K562 (cell line): Measurements from ENCODE around the gene KLHL6. TPM values are rescaled to one million over a fixed set of nuclear protein-coding genes. Genes with fewer than 3 reads are reported as not detected.

ENCODE experiments used
- EGR1 ChIP-seq: fragments of 450-650 bp; conservative IDR thresholded peaks from 2 replicates; pipeline ENCODE4 v1.6.1; 2017; ENCODE audit warnings: mild to moderate bottlenecking
- HEY1 ChIP-seq: fragments of 250-450 bp; sonication (Bioruptor Pico); IDR thresholded peaks from 2 replicates; pipeline ENCODE4 v1.5.0; 2020; ENCODE audit warnings: mild to moderate bottlenecking, moderate library complexity, borderline replicate concordance
- NCOA1 ChIP-seq: fragments of 450-650 bp; IDR thresholded peaks from 2 replicates; pipeline ENCODE4 v1.6.1; 2016; ENCODE audit warnings: low read depth
- NR2C2 ChIP-seq, 2 experiments: fragments of 200-800 bp in 1 of 2; sonication (Bioruptor generic) in 1 of 2; sonication (generic) in 1 of 2; formaldehyde crosslinking in 1 of 2; IDR thresholded peaks; 2 replicates each; pipeline versions ENCODE4 v1.6.1 to v1.8.0; 2016 to 2022; ENCODE audit warnings: mild to moderate bottlenecking in 1 of 2, missing compliant biosample characterization in 1 of 2, missing genetic modification characterization in 1 of 2, missing genetic modification reagents in 1 of 2
- SPI1 ChIP-seq: IDR thresholded peaks from 2 replicates; pipeline ENCODE4 v1.6.1; 2011; ENCODE audit warnings: low read depth, low read length, control low read depth, borderline replicate concordance
- SRSF7 ChIP-seq: fragments of 200-400 bp; formaldehyde crosslinking; optimal IDR thresholded peaks from 2 replicates; pipeline ENCODE3; 2017; ENCODE audit warnings: mild to moderate bottlenecking, low read depth, low read length
- TCF3 ChIP-seq: sonication (generic); formaldehyde crosslinking; IDR thresholded peaks from 2 replicates; pipeline ENCODE4 v1.4.0; 2020; ENCODE audit warnings: mild to moderate bottlenecking, missing genetic modification reagents
- ZNF143 ChIP-seq: sonication (generic); formaldehyde crosslinking; IDR thresholded peaks from 2 replicates; pipeline ENCODE4 v1.9.0; 2022; ENCODE audit warnings: mild to moderate bottlenecking, missing genetic modification reagents
- ZNF551 ChIP-seq: fragments of 250-450 bp; sonication (Bioruptor Pico); IDR thresholded peaks from 2 replicates; pipeline ENCODE4 v1.5.0; 2021; ENCODE audit warnings: mild to moderate bottlenecking, moderate library complexity
- ZNF766 ChIP-seq: fragments of 200-800 bp; sonication (Bioruptor generic); conservative IDR thresholded peaks from 2 replicates; pipeline ENCODE4 v1.6.1; 2016; ENCODE audit warnings: missing genetic modification characterization, missing compliant biosample characterization
- polyA plus RNA-seq, 8 experiments: library from polyadenylated mRNA; depleted of rRNA in 4 of 8; stranded (reverse) in 5 of 8; unstranded in 3 of 8; fragments of >200 nt; fragmentation: Nextera tagmentation in 2 of 8; fragmentation: Illumina TruSeq in 1 of 8; extraction: Ambion mirVana in 2 of 8; extraction: Trizol in 1 of 8; gene quantifications; 2 replicates each; pipeline versions ENCODE4 v1.2.1 to v1.2.3, GENCODE V29; 2011 to 2014; ENCODE audit warnings: inconsistent platforms in 1 of 8, missing spikeins in 1 of 8
- total RNA-seq, 7 experiments: library from RNA; depleted of rRNA in 6 of 7; stranded (reverse); fragments of >200 nt in 6 of 7; fragmentation: Illumina TruSeq in 2 of 7; extraction: Trizol in 2 of 7; gene quantifications; 2 replicates each; pipeline versions ENCODE4 v1.2.1 to v1.2.3, GENCODE V29; 2011 to 2021; ENCODE audit warnings: low replicate concordance in 1 of 7
- TF ChIP-seq, protein P1 (sequence below), 2 experiments: fragments of 450-650 bp; IDR thresholded peaks; 2 replicates each; pipeline ENCODE4 v1.6.1; 2018; ENCODE audit warnings: mild to moderate bottlenecking in 2 of 2, low read depth in 1 of 2; ENCODE audit not compliant: partially characterized antibody in 2 of 2
- TF ChIP-seq, protein P2 (sequence below): fragments of 450-650 bp; IDR thresholded peaks from 2 replicates; pipeline ENCODE4 v1.6.1; 2016
- TF ChIP-seq, protein P3 (sequence below): fragments of 250-450 bp; sonication (Bioruptor Pico); IDR thresholded peaks from 2 replicates; pipeline ENCODE4 v1.8.0; 2021; ENCODE audit warnings: moderate library complexity, mild to moderate bottlenecking, inconsistent platforms
- TF ChIP-seq, protein P4 (sequence below): sonication (generic); formaldehyde crosslinking; IDR thresholded peaks from 2 replicates; pipeline ENCODE4 v1.8.0; 2022; ENCODE audit warnings: missing genetic modification reagents, mild to moderate bottlenecking, borderline replicate concordance
- TF ChIP-seq, protein P5 (sequence below): sonication (generic); formaldehyde crosslinking; IDR thresholded peaks from 2 replicates; pipeline ENCODE4 v1.9.0; 2022; ENCODE audit warnings: mild to moderate bottlenecking, missing genetic modification reagents
- TF ChIP-seq, protein P6 (sequence below): fragments of 200-800 bp; sonication (Bioruptor generic); IDR thresholded peaks from 2 replicates; pipeline ENCODE4 v1.6.1; 2017; ENCODE audit warnings: missing genetic modification characterization, missing compliant biosample characterization

Gene KLHL6
- total and polyA plus RNA-seq, 9 of the 15 experiments (the other 6 are each of a cell fraction or from before 2014, with no cell fraction given) = 0.18 to 2.1 (median 1.4) TPM

DNA sequence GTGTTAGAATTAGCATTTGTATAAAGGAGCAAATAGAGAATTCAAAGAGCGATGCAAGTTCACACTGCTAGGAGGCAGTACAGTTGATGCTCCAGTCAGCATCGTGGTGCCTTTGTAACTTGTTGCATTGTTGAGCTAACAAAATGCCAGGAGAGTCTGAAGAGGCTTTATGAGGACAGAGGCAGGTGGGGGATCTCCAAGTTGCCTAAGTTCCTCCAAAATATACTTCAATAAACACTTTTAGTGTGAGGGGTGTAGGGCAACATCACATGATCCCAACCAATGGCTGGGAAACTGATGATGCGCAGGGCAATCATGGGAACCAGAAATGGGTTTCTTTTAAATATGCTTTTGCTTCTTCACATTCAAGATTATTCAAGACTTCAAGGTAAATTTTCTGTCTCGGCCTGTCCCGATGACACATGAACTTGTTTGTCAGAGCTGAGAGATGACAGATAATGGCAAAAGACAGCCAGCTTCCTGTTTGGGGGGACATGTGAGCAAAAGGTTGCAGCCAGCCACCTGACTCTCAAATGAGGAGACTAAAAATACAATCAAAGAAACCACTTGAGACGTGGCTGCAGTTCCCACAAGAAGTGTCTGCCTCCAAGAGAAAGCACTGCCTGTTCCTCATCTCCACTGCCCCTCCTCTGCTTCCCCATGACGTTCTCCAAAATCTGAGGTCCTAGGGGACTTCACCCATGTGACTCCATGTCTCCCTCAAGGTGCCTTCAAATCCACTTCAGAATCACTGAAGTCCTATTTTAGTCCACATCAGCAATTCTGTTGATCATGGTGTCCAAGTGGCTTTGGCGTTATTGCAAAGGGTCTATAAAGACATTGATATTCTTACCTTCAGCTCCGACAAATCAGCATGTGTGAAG, 39.3 kb downstream of the KLHL6 start (continued):
- TF ChIP-seq, protein P1, sequence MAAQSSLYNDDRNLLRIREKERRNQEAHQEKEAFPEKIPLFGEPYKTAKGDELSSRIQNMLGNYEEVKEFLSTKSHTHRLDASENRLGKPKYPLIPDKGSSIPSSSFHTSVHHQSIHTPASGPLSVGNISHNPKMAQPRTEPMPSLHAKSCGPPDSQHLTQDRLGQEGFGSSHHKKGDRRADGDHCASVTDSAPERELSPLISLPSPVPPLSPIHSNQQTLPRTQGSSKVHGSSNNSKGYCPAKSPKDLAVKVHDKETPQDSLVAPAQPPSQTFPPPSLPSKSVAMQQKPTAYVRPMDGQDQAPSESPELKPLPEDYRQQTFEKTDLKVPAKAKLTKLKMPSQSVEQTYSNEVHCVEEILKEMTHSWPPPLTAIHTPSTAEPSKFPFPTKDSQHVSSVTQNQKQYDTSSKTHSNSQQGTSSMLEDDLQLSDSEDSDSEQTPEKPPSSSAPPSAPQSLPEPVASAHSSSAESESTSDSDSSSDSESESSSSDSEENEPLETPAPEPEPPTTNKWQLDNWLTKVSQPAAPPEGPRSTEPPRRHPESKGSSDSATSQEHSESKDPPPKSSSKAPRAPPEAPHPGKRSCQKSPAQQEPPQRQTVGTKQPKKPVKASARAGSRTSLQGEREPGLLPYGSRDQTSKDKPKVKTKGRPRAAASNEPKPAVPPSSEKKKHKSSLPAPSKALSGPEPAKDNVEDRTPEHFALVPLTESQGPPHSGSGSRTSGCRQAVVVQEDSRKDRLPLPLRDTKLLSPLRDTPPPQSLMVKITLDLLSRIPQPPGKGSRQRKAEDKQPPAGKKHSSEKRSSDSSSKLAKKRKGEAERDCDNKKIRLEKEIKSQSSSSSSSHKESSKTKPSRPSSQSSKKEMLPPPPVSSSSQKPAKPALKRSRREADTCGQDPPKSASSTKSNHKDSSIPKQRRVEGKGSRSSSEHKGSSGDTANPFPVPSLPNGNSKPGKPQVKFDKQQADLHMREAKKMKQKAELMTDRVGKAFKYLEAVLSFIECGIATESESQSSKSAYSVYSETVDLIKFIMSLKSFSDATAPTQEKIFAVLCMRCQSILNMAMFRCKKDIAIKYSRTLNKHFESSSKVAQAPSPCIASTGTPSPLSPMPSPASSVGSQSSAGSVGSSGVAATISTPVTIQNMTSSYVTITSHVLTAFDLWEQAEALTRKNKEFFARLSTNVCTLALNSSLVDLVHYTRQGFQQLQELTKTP (IDR thresholded peaks at IDR 0.05; ENCODE audit: low read depth in 1 of 2, partially characterized antibody in 2 of 2) = no peak
- TF ChIP-seq TCF3 (CRISPR knock-in tag) = no peak
- TF ChIP-seq ZNF551 (CRISPR knock-in tag) = no peak
- TF ChIP-seq NR2C2 (CRISPR knock-in tag; IDR thresholded peaks at IDR 0.05) = no peak
- TF ChIP-seq NR2C2 (tag; IDR thresholded peaks at IDR 0.05) = peak; percentile 56; the same call in 1 of the 2 replicates
- TF ChIP-seq, protein P2, sequence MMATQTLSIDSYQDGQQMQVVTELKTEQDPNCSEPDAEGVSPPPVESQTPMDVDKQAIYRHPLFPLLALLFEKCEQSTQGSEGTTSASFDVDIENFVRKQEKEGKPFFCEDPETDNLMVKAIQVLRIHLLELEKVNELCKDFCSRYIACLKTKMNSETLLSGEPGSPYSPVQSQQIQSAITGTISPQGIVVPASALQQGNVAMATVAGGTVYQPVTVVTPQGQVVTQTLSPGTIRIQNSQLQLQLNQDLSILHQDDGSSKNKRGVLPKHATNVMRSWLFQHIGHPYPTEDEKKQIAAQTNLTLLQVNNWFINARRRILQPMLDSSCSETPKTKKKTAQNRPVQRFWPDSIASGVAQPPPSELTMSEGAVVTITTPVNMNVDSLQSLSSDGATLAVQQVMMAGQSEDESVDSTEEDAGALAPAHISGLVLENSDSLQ = peak; percentile 60
- TF ChIP-seq, protein P3, sequence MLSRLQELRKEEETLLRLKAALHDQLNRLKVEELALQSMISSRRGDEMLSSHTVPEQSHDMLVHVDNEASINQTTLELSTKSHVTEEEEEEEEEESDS (CRISPR knock-in tag) = no peak
- TF ChIP-seq SPI1 = no peak
- TF ChIP-seq, protein P4, sequence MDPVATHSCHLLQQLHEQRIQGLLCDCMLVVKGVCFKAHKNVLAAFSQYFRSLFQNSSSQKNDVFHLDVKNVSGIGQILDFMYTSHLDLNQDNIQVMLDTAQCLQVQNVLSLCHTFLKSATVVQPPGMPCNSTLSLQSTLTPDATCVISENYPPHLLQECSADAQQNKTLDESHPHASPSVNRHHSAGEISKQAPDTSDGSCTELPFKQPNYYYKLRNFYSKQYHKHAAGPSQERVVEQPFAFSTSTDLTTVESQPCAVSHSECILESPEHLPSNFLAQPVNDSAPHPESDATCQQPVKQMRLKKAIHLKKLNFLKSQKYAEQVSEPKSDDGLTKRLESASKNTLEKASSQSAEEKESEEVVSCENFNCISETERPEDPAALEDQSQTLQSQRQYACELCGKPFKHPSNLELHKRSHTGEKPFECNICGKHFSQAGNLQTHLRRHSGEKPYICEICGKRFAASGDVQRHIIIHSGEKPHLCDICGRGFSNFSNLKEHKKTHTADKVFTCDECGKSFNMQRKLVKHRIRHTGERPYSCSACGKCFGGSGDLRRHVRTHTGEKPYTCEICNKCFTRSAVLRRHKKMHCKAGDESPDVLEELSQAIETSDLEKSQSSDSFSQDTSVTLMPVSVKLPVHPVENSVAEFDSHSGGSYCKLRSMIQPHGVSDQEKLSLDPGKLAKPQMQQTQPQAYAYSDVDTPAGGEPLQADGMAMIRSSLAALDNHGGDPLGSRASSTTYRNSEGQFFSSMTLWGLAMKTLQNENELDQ (CRISPR knock-in tag) = no peak
- TF ChIP-seq HEY1 (CRISPR knock-in tag) = no peak
- 0 out of 2 replicates have a peak, but pooled peaks have one; percentile 62 for TF ChIP-seq ZNF766
- TF ChIP-seq, protein P5, sequence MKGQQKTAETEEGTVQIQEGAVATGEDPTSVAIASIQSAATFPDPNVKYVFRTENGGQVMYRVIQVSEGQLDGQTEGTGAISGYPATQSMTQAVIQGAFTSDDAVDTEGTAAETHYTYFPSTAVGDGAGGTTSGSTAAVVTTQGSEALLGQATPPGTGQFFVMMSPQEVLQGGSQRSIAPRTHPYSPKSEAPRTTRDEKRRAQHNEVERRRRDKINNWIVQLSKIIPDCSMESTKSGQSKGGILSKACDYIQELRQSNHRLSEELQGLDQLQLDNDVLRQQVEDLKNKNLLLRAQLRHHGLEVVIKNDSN (CRISPR knock-in tag) = no peak
- TF ChIP-seq, protein P6, sequence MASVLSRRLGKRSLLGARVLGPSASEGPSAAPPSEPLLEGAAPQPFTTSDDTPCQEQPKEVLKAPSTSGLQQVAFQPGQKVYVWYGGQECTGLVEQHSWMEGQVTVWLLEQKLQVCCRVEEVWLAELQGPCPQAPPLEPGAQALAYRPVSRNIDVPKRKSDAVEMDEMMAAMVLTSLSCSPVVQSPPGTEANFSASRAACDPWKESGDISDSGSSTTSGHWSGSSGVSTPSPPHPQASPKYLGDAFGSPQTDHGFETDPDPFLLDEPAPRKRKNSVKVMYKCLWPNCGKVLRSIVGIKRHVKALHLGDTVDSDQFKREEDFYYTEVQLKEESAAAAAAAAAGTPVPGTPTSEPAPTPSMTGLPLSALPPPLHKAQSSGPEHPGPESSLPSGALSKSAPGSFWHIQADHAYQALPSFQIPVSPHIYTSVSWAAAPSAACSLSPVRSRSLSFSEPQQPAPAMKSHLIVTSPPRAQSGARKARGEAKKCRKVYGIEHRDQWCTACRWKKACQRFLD (CRISPR knock-in tag) = no peak
- TF ChIP-seq SRSF7 = no peak
- no peak for TF ChIP-seq NCOA1
- TF ChIP-seq EGR1 = no peak
- no peak for TF ChIP-seq ZNF143
